Measurements from ENCODE around the gene VPREB3. TPM values are rescaled to one million over a fixed set of nuclear protein-coding genes. Genes with fewer than 3 reads are reported as not detected.

Gene VPREB3
- total and polyA plus RNA-seq, 2 of the 8 experiments (the other 6 are each of a cell fraction or from before 2014, with no cell fraction given), result 0.52 to 4.6 TPM

- 95% methylated on average over 7 of the region's 7 CpGs; no CpG with 5 or more reads in 1 of the 2 experiments for WGBS, 2 experiments (ENCODE audit: extremely low coverage in 1 of 2, insufficient coverage in 1 of 2, insufficient read length in 1 of 2, insufficient replicate concordance in 2 of 2, low coverage in 1 of 2, low lambda C conversion rate in 2 of 2, missing lambda C conversion rate in 1 of 2)
- TF ChIP-seq POU5F1 (IDR thresholded peaks at IDR 0.05; ENCODE audit: low read depth, low read length) (no peak), JUN (IDR thresholded peaks at IDR 0.05; ENCODE audit: low read depth, low read length) (no peak), CHD1 (IDR thresholded peaks at IDR 0.05; ENCODE audit: low read depth, low read length) (no peak), RBBP5 (IDR thresholded peaks at IDR 0.05; ENCODE audit: borderline replicate concordance, low read depth, low read length) (no peak), SIRT6 (IDR thresholded peaks at IDR 0.05; ENCODE audit: low read length) (no peak), TEAD4 (IDR thresholded peaks at IDR 0.05; ENCODE audit: low read depth, low read length) (no peak), FOSL1 (IDR thresholded peaks at IDR 0.05; ENCODE audit: insufficient read depth, low read depth, low read length) (no peak), TAF7 (optimal IDR thresholded peaks at IDR 0.05; ENCODE audit: borderline replicate concordance, low read depth, low read length) (no peak), TAF1 (IDR thresholded peaks at IDR 0.05; ENCODE audit: low read depth, low read length) (no peak), MAX (IDR thresholded peaks at IDR 0.05) (no peak), ASH2L (IDR thresholded peaks at IDR 0.05; ENCODE audit: low read length) (no peak), GABPA (IDR thresholded peaks at IDR 0.05; ENCODE audit: borderline replicate concordance, insufficient read depth, low read length) (no peak), KDM1A (IDR thresholded peaks at IDR 0.05; ENCODE audit: borderline replicate concordance, low read length) (no peak), CTBP2 (IDR thresholded peaks at IDR 0.05; ENCODE audit: borderline replicate concordance, insufficient read depth, insufficient read length, low read length) (no peak)
These were observed 11.5 kb downstream of the VPREB3 start for GRCh38 chr22:23742505-23743264.

More at GRCh38 chr22:23742505-23743264, 11.5 kb downstream of the VPREB3 start:
- ChIA-PET CTCF (ENCODE audit: partially characterized antibody) (no interaction called here), POLR2A (ENCODE audit: partially characterized antibody) (no interaction called here)
- Histone ChIP-seq H4K5ac (ENCODE audit: insufficient read length, low read depth, low read length) (no peak overlapping the region), H3K79me1 (ENCODE audit: low read depth, low read length) (no peaks in the 10 kb centered on the region; the same call in 1 of the 2 replicates), H4K91ac (replicated peaks; ENCODE audit: insufficient read length, low read length) (no peak overlapping the region), H3K4me2 (ENCODE audit: insufficient read depth in 1 of 2, low read depth in 2 of 2, low read length in 2 of 2) (no peak overlapping the region), H2BK15ac (ENCODE audit: low read length) (no peak overlapping the region), H4K8ac (ENCODE audit: extremely low read depth, insufficient read depth, low read length) (no peak overlapping the region), H3K4ac (replicated peaks; ENCODE audit: insufficient read length, low read depth, low read length) (no peak overlapping the region), H3K27me3 (replicated peaks in 1 of 4; ENCODE audit: control insufficient read depth in 3 of 4, extremely low read depth in 1 of 4, insufficient read depth in 3 of 4, low read length in 3 of 4) (no peaks in the 10 kb centered on the region), H3K56ac (replicated peaks; ENCODE audit: insufficient read length, low read depth, low read length) (no peak overlapping the region), H3K9me3 (ENCODE audit: insufficient read depth in 2 of 2, low read depth in 1 of 2, low read length in 1 of 2) (no peaks in the 10 kb centered on the region), H2BK120ac (replicated peaks; ENCODE audit: low read depth, low read length) (no peak overlapping the region), H3K23me2 (ENCODE audit: low read depth, low read length) (no peaks in the 10 kb centered on the region), H3K79me2 (ENCODE audit: control insufficient read depth in 1 of 2, insufficient read depth in 2 of 2, low read length in 2 of 2) (no peaks in the 10 kb centered on the region), H3K27ac (ENCODE audit: low read depth, low read length) (no peak overlapping the region), H3K23ac (ENCODE audit: insufficient read length) (no peak overlapping the region), H2AFZ (ENCODE audit: low read length) (no peak overlapping the region), H3K4me1 (replicated peaks in 1 of 4; ENCODE audit: control insufficient read depth in 3 of 4, insufficient read depth in 4 of 4, low read length in 3 of 4) (no peaks in the 10 kb centered on the region), H2BK20ac (ENCODE audit: low read length) (no peak overlapping the region), H3K4me3 (ENCODE audit: extremely low read depth in 1 of 4, insufficient read depth in 2 of 4, low read depth in 3 of 4, low read length in 4 of 4) (no peak overlapping the region), H2BK5ac (ENCODE audit: low read depth, low read length) (no peak overlapping the region), H2BK12ac (ENCODE audit: low read depth, low read length) (no peak overlapping the region), H3K14ac (ENCODE audit: insufficient read length) (no peak overlapping the region), H3K36me3 (ENCODE audit: control insufficient read depth in 2 of 4, insufficient read depth in 4 of 4, low read length in 3 of 4) (peaks cover 0 to 9% (median 2%) of the 10 kb centered on the region in 4 experiments; a peak in 3 of 8 replicates), H2AK5ac (ENCODE audit: low read depth, low read length) (no peak overlapping the region), H4K20me1 (replicated peaks in 1 of 2; ENCODE audit: control insufficient read depth in 1 of 2, insufficient read depth in 2 of 2, low read length in 2 of 2) (peaks cover 0 to 5% of the 10 kb centered on the region in 2 experiments), H3K18ac (ENCODE audit: extremely low read depth, low read length) (no peak overlapping the region), H3K9ac (replicated peaks in 1 of 4; ENCODE audit: extremely low read depth in 1 of 4, low read depth in 3 of 4, low read length in 3 of 4) (no peak overlapping the region)
- FAIRE-seq, result no peak
- no peak for DNase-seq (ENCODE audit: low read depth in 1 of 2, low spot score in 2 of 2)
